8988T (cell line): ENCODE measurements around the gene CTNNA2.

Experiments used
- DNase-seq: peaks from one replicate; pipeline ENCODE4 v3.0.0; 2011

The CTNNA2 gene

DNA sequence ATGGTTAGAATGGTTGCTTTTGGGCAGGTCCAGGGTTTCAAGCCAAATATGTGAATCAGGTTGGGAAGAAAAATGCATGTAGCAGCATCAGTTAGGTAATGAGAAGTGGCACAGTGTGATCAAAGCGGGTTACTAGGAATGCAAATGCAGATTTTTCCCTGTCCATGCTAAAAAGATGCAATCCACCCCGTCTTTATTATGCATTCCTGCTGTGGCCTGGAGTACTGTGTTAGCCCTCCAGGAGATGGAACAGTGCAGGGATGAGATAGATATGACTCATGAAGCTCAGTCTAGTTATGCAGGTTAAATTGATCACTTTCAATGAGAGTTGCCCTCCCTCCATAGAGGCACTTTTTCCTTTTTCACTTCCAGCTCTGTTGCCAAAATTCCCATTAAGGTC, 283.8 kb downstream of the CTNNA2 start:
- no peak for DNase-seq

DNA sequence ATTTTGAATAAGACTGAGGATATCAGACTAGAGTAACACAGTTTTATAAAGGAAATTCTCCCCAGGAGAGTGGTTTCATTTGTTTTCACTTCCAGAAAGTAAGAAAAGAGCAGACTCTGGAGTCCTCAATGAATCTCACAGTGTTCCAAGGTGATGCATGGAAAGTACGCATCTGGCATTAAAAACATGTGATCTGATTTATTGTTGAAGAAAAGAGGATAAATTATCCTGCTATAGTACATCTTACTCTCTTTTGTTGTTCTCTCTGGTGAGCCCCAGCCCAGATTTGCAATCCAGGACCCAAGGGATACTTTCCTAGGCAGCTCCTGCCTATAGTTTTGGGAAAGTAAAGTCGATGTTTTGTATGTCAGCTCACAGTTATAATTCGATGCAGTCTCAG, 285.9 kb downstream of the CTNNA2 start:
- DNase-seq = no peak

DNA sequence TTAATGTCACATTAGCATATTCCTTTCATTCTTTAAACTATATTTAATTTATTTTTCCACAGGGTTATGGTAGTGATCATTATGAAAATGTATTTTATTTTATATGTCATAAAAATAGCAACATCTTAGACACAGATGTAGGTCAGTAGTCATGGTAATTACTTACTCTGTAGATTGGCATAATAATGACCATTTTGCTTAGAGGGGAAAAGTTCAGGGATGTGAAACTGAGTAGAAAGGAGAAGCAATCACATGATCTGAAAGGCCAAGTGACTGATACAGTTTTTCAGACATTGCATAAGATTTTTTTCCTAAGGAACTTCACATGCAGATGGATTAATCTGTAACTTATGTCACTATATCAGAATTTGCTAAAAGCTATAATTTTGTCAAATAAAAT, 286.9 kb downstream of the CTNNA2 start:
- no peak for DNase-seq

DNA sequence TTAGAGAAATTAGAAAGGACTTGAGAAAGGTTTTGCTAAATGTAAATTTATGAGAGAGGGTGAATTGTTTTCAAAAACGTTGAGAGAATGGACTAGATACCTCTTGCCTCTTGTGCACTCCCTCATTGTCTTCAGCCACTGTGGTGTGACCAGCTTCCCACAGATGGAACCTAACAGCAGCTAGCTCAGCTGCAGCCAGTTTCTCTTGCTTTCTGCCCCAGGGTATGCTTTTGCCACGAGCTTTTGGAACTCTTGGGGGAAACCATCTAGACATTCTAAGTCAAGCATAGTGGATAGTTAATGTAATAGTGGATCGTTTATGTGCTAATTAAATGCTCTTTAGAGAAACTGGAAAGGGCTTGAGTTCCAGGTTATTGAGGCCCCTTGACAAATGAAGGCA, 288.2 kb downstream of the CTNNA2 start:
- DNase-seq = no peak

DNA sequence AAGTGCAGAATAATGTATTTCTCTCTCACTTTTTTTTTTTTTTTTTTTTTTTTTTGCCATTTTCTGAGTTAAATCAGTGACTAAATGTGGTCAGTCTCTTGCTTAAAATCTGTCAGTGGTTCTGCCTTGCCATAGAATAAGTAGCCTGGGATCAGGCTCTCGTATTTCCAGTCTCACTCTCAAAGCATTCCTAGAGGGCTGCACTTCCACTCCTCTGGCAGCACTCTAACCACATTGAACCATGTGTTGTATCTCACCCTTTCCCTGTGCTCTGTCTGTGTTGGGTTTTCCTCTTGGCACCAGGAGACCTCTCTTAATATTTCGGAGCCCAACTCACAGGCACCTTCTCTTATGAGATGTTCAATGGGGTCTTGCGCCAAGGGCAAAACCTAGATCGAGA, 304.4 kb downstream of the CTNNA2 start:
- DNase-seq = no peak

DNA sequence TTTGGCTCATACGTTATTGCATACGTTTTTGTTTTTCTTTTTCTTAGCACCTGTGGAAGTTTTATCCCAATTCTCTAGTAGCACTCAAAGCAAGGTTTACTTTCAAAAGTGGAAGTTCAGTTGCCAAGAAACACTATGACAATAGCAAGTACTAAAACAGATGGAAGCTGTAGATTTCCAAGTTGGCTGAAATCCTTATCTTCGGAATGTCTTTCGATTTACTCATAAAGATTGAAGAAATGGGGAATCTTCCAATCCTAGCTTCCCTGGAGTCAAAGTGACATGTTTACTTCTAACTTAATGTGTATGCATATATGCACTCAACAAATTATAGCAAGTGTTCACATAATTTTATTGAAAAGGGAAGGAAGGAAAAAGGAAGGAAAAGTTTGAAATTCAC, 307.4 kb downstream of the CTNNA2 start:
- no peak for DNase-seq

DNA sequence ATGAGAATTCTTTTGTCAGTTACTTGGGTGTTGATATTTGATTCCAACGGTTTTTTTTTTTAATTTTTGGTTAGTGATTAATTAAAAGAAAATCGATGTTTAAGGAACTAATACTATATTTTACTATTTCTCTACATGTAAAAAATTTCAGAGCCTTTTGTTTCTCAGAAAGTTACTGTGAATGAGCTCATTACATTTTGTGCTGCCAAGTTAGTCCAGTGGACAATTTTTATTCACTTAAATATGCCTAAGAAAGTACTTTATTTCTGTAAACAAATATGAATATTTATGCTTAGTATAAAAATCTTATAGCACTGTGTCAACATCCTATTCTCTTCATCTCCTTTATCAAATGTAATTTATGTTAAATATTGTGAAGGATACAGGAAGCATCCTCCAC, 309.3 kb downstream of the CTNNA2 start:
- no peak for DNase-seq

DNA sequence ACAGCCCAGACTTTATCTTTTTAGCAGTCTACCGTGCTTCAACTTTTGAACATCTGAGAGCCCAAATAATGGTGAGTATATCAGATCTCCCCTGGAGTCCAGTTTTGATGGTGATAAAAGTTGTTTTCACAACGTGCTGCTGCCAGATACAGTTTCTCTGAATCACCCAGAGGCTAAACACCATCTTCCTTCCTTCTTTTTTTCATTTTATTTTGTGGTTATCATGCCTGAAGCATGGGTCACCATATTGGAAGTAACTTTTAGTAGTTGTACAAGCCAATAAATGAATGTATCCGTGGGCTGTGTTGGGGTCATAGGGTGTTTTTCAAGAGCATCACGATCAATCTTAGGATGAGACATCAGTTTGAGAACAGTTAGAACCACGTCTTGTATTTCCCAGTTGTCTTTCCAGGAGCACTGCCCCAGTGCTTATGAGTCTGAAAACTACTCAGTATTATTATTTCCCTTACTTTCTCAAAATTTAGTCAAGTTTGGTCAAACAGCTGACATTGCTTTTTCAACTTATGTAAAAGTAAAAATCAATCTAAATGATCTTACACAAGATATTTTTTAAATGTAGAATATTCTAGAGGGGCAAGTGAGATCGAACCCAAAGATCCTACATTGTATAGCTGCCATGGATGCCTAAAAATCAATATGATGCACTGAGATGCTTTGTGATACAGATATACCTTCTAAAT, 311.4 kb downstream of the CTNNA2 start:
- DNase-seq = no peak

DNA sequence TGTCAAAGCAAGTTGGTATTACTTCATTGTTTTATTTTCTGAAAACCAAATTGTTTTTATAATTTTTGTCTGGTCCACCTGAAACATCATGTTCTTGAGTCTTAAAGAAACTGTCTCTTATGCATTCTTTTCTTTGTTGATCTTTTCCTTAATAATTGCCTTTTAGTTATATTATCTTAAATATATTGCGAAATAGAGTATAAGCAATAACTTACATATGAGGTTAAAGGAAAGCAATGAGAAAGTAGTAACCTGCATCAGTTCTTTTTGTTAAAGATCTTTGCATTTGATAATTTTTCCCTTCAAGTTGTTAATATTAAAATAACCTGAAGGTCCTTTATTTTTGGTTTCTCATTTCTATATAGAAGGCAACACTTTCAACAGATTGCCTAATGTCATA, 315.0 kb downstream of the CTNNA2 start:
- no peak for DNase-seq

DNA sequence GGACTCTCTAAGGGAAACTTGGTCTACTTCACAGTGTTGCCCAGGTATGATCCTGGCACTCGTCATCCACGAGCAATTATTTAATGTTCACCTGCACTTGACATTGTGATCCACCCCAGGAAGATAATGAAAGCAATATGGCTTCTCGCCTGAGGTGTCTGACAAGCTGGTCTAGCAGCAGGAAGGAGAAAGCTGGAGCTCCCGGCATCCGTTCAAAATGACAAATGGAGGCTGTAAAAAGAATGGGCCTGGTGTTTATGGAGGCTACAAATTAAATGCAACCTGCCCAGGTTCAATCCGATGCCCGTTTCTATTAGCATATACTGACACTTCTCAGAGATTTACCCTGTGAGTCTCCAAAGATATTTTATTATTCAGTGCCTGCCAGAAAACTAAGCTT, 317.6 kb downstream of the CTNNA2 start:
- no peak for DNase-seq

DNA sequence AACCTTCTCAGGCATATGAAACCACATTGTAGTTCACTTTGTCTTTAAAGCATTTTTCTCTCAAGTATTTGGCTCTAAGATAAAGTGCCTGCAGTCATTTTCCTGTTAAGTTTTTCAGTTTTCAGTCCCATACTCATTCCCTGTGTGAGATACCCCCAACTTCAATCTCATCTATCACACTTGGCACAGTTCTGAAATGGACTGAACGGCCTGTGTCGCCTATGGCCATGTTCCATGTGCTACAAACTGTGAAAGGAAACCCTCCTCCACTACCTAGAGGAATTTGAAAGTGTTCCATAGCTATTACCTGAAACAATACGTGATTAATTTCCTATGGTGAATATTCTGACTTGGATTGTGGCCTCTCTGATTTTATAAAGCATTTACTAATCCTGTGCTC, 319.1 kb downstream of the CTNNA2 start:
- DNase-seq = no peak

DNA sequence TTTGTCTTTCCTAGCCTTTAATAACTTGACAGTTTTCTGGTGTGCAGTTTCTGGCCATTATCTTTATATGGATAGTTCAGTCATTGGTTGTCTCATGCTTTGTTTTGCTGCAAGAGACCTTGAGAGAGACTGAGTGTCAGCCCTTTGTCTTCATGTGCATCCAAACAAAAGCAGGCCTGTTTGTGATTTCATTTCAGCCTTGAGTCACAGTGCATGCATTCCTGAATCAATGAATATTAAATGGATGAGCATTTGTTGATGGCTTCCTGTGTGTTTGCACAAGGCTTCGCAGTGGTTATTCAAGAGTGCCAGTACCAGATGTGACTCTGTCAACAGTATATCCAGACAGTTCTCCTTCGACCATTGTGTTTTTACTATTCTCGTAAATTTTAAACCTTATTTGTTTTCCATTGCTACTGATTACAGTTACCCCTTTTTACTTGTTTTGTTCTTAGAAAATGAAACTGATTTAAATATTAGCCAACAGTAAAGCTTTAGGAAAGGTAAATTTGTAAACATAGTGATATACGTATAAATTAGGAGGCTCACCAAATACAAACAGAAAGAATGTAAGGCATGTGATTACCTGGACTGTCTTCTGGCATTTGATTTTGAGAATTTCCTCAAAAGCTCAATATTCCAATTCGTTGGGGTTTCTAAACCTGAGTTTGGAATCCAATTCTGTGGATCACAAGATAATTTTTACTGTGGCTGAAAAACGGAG, 319.8 kb downstream of the CTNNA2 start:
- no peak for DNase-seq

DNA sequence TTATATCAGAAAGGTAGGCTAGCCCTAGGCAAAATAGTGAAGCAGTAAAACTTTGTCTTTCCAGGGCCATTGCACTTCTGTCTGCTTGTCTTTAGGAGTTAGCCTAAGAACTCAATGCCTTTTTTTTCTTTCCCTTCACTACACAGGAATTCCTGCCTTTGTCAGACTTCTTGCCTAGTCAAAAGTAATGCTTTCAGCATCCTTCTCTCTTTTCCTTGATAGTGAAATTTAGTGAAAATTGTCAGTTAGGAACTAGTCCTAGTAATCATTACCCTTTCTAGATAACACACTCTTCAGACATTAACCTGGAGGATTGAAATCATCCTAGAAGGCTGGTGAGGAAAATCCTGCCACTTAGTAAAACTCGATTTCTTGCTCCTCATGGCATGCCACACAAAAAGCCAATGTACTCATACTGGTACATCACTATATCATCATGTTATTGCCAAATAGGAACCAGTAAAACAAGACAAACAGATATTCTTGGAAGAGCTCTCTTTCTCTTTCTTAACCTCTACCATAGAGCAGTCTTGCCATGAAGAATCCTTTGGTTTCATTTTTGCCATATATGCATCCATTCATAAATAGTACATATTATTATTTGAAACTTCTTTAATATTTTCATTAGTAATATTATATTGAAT, 320.5 kb downstream of the CTNNA2 start:
- DNase-seq = no peak

DNA sequence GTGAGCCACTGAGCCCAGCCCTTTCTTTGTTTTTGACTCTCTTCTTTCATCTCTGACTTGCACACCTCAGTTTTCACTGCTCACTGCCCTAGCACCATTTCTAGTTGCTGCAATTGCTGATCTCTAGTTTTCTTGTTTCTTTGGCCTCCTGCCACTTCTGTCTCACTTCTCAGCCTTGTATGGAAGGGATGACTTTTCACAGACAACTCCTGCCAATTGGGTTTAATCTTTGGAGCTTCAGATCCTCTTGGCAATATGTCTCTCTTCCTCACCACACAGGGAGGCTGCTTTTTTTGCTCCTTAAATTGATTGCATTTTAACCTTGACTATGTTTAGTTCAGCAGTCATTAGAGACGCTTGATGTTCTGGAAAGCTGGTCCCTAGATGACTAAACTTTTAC, 323.1 kb downstream of the CTNNA2 start:
- no peak for DNase-seq

DNA sequence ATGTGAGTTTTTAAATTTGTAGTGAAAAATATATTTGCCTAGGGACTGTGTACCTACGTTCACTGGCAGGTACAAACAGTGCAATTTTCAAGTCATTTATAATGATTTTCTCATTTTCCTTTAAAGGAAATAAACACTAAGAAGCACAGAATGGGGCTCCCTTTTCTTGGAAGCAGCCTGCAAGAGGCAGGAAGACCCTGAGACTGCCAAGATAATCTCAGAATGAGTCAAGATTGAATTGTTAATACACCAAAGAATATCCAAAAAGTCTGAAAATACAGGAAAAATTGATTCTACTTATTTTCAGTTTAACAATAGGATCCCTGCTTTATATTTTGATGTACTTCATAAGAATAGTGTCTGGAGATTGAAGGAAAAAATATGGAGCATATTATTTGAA, 331.2 kb downstream of the CTNNA2 start:
- DNase-seq = no peak

DNA sequence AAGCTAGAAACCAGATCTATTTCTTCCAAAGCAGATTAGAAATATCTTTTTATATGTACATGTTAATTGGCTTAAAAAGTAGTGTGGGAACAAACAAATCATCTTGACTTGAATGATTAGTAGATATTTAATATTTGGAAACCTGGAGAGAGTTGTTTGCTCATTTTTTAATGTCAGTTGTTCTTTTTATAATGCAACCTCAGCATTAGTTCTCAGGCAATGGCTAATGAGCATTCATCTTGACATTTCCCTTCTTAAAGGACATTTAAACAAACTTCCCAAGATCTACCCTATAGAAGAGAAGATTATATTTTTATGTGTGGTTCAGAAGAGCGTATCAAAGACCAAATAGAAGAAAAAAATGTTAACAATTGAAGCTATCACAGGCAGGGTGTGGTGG, 334.0 kb downstream of the CTNNA2 start:
- no peak for DNase-seq

DNA sequence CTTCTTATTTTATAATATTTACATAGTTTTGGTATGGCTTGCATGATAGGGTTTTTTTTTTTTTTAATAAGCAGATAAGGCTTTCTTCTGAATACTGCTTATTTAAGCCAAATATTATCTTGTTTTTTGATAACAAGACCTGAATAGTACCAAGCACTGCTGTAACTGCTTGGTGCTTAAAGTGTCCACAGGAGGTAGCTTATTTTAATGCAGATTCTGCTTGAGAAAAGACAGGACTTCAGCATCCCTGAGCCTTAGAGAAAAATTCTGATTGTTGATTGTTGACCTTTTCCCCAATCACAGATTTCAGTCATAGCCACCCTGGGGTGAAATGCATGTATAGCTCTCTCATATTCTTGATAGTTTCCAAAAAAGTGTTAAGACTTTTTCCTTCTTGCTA, 336.4 kb downstream of the CTNNA2 start:
- DNase-seq = no peak

DNA sequence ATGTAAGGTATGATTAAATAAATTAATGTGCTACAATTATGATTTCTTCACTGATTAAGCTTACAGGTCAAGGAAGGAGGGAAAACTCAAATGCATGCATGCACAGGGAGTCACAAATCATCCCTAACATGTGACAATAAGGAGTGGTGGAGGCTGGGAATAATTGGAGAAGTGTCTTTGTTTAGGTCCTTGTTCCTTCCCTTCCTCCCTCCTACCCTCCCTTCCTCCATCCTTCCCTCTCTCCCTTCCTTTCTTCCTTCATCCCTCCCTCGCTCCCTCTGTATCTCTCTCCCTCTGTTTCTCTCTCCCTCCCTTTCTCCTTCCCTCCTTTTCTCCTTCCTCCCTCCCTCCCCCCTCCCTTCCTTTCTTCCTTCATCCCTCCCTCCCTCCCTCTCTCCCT, 337.1 kb downstream of the CTNNA2 start:
- no peak for DNase-seq

DNA sequence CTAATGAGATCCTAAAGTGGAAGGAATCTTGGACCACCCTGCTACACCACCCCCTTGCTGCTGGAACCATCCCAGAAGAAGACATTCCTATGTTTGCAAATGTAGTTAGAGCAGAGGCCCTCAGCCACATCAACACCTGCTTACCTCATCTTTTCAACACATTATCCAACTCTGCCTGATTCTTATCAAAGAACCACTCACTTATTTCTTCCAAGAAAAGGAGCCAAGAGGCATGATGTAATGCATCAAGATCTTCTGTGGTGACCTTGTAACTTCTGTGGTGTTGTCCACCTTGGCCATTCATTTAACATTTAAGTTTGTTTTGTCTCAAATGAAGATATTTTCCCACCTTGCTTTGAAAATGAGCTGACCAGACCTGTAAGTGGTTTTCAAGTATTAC, 338.1 kb downstream of the CTNNA2 start:
- no peak for DNase-seq

DNA sequence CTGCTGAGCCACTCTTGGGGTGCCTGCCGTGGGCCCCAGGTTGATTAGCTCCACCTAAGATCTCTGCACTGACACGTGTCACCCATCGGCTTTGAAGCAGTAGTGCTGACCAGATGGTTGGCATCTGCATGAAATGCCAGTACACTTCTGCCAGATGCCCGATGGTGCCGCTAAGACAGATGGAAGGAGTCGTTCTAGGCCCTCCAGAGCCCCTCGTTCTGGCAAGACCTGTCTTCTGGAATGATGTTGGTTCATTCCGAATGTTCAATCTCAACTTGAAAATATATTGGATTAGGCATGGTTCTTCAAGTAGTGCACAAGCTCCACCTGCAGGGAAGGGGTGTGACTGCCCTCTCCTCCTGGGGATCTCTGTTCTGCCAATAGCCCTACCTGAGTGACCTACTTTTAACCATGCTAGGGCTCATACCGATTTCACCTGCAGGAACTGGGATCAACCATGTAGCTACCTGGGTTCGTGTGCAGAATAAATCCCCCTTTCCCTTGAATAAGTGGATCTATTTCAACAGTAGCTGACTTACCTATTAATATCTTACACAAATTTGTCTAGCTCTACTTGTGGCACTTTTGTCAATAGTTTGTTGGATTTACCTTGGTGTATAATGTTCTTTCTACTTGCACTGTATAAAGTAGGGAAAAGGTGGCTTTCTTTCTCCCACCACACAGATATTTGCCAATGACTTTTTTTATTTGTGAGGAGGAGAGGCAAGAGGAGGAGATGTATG, 342.6 kb downstream of the CTNNA2 start:
- no peak for DNase-seq

DNA sequence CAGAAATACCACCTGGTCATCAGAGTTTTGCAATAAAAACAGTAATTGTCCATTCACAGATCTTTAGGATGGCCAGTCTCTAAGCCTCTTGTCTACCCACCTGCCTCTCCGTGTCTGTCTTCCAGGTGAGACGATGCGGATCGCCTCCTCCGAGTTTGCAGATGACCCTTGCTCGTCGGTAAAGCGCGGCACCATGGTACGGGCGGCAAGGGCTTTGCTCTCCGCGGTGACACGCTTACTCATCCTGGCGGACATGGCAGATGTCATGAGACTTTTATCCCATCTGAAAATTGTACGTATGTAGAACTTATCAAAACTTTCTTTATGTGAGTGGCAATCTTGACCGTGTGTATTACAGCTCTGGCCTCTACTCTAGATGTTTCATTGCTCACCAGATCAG, 345.0 kb downstream of the CTNNA2 start:
- DNase-seq = no peak

DNA sequence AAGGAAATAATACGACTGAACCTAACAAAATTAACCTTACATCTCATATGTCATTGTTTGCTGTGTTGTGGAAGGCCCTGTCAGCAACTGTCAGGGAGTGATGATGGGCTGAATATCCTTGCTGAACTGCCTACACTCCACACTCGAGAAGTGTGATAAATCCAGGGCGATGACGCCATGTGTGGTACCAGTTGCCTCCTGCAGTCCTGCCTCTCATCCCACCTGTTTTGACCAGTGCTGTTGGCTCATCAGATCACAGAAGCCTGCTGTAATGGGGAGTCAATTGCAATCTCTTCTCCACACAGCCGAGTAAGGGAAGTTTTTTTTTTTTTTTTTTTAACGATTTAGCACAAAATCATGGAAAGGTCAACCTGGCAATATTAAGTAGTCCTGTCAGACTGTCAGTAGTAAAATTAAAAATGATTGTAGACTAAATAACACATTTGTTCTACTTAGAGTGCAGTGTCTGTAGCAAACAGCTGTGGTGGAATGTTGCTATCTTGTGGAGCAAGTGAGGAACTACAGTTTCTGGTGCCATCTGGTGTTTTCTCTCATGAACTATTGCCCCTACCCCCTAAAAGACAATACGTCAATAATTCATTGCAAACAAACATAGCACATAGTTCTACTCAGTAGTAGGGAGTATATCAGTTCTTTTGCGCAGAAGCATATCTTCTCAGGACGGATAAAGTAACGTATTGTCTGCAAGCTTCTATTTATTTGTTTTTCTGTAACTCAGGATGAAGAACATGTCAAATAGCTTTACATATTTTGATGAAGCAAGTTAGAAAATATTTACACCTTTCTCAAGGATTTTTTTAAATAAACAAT, 347.6 kb downstream of the CTNNA2 start:
- peak; percentile 15 for DNase-seq

DNA sequence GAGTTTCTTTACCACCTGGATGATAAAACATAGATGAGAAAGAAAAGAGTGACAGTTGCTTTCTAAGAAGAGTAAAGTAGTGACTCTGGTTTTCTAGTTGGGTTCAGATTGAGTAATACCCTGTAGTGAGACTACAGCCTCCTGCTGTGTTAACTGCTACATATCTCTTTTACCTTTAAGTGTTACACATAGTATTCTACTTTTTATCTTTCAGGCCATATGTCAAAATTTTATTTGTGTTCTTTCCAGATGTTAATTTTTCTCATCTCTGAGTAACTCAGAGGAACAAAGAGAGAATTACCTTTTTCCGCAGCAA, 348.2 kb downstream of the CTNNA2 start:
- DNase-seq = no peak
